Activated T-helper 9 cell treated with anti-CD3 and anti-CD28 coated beads, Interleukin-2, amount 50 U/mL, for 16 hours (primary cell): ENCODE results near the gene ACMSD.
A peak's percentile ranks its signal among the peaks of the same experiment; 100 is the strongest.
"Not testable (repeated sequence)": the region's sequence is repeated elsewhere in the genome, so short reads cannot be mapped to it uniquely, and the experiment has no call there.

Experiments
- DNase-seq: peaks from one replicate; pipeline ENCODE4 v3.0.0-alpha.2; 2020; ENCODE audit warnings: low read depth

ACMSD gene

GRCh38 chr2:134907441-134908116 lies 69.2 kb downstream of the ACMSD start:
- not testable (repeated sequence) for DNase-seq

DNA sequence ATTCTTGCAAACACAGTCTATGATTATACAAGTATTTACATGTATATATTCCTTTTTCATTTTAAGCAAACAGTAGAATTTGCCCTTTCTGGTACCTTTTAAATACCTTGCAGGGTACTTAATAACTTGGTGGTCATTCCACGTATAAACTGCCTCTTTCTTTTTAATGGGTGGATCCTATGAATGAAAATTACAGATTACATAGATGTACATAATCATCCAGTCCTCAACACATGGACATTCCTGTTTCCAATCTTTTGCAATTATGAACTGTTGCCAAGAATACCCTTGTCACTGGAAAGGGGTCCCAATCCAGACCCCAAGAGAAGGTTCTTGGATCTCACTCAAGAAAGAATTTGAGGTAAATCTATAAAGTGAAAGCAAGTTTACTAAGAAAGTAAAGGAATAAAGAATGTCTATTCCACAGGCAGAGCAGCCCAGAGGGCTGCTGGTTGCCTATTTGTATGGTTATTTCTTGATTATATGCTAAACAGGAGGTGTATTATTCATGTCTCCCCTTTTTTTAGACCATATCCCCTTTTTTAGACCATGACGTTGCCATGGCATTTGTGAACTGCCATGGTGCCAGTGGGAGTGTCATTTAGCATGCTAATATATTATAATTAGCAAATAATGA lies 72.5 kb downstream of the ACMSD start:
- no peak for DNase-seq

- no peak for DNase-seq
These were observed 73.0 kb downstream of the ACMSD start for GRCh38 chr2:134911400-134911785.

DNA sequence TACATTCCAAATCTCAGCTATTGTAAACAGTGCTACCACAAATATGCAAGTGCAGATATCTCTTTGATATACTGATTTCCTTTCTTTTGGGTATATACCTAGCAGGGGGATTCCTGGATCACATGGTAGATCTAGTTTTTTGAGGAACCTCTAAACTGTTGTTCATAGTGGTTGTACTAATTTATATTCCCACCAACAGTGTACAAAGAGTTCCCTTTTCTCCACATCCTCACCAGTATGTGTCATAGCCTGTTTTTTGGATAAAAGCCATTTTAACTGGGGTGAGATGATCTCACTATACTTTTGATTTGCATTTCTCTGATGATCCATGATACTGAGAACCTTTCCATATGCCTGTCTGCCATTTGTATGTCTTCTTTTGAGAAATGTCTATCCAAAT lies 73.9 kb downstream of the ACMSD start:
- DNase-seq: no peak

GRCh38 chr2:134917360-134917865 lies 79.0 kb downstream of the ACMSD start:
- DNase-seq: peak; percentile 0

DNA sequence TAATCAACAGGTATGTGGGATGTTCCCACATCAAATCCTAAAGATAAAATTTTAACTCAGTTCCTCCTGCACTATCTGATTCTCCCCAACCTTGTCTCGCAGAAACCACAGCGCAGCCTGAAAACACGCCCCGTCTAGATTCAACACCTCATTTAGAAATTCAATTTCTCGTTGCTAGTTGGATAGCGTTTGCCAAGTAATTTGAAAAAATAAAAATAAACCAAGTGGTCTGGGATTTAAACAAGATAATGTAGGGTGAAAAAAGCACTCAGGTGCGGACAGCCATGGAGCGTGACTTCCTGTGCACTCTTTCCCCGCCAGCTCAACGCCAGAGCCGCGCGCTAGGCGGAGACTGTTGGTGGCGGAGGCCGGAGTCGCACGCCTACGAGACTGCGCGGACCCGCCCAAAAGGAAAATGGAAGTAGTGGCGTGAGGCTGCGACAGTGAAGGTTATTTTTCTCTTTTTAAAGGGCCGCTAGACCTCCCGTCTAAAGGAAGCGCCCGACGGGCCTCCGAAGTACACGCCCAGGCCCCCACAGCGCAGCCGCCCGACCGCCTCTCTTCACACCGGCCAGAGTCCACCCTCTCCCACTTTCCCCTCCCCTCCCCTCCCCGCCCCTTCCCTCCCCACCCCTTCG lies 79.6 kb downstream of the ACMSD start:
- DNase-seq: peak; percentile 80

- DNase-seq: peak; percentile 100
These were observed 80.3 kb downstream of the ACMSD start, which contains the start of gene CCNT2 for GRCh38 chr2:134918526-134919340. Gene CCNT2, plus strand, starts transcription at chr2:134918822. Its CDS starts 33 bp downstream, at chr2:134918855.

DNA sequence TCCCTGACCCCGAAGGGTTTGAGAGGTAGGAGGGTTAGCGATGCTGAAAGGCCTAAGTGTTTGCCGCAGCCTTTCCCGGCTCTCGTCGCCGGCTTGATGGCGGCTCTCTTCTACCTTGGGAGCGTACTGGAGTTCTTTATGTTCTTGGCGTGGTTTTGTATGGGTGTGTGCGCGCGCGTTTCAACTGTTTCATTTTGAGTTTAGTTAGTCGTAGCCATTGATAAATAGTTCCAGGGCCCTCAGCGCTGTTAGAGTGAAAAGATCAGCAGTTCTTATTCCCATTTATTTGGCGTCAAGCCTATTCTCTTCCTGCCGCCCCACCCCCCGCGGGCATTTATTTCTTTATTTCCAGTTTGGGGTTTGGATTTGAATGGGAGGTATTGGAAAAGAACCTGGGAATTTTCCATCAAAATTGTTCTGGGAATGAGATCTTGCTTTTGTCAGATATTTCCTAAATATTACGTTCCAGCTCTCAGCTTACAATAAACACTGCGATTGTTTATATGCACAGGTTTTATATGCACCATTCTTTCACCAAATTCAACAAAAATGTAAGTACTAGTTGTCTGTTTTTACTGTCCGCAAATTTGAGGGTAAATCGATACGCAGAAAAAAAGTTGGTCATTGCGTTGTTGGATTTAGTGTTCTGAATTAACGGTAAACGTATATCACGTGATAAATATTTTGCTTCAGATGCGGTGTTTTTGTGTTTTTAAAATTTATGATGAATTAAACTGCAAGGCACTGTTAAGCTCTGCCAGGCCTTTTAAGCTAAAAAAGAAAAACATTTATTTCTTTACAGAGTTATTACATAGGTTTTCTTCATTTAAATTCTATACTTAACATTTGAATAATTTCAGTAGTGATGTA lies 81.2 kb downstream of the ACMSD start:
- peak; percentile 30 for DNase-seq

GRCh38 chr2:134924912-134925311 lies 86.5 kb downstream of the ACMSD start:
- DNase-seq: no peak

DNA sequence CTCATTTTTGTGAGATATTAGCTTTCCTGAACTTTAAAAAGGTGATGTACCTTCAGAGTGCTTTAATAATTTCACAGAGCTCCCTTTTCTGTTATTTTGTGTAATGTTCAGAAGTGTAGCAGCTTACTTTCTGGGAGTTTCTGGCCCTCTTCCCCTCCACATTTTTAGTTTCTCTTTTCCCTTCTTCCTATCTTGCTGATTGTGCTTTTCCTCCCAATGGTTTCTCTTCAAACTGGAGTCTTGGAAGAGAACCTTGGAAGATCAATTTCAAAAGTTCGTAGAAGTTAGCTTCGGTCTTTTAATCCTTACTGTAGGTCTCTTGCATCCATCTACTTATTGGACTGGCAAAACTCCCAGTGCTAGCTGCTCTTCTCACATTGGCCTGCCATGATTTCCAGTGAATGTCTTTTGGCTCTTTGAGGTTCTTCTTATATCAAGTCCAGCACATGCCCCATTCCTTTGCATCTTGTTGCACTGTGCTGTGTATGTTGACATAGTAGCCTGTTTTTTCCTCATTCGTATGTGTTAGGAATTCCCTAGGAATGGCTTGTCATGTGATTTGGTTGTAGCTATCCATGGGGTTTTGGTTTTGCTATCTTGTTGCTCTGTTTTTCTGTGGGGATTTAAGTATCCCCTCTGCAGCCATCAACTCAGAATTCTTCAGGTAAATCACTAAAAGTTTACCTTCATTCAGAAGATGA lies 88.0 kb downstream of the ACMSD start:
- DNase-seq: no peak

DNA sequence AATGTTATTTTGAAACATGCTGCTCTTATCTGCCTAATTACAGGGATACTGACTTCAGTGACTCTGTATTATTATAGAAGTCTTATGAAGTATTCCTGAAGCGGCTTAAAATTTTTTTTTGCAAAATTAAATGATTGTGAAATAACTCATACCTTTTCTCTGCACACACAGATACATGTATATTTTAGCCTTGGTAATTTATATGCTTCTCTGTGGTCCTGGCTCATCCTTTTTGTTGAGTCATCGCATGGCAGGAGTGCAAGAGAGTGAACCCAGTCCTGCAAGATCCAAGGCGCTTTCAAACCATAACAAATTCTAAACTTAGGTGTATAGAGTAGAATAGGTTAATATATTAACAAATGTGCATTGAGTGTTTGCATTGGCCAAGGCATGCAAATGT lies 88.8 kb downstream of the ACMSD start:
- no peak for DNase-seq

DNA sequence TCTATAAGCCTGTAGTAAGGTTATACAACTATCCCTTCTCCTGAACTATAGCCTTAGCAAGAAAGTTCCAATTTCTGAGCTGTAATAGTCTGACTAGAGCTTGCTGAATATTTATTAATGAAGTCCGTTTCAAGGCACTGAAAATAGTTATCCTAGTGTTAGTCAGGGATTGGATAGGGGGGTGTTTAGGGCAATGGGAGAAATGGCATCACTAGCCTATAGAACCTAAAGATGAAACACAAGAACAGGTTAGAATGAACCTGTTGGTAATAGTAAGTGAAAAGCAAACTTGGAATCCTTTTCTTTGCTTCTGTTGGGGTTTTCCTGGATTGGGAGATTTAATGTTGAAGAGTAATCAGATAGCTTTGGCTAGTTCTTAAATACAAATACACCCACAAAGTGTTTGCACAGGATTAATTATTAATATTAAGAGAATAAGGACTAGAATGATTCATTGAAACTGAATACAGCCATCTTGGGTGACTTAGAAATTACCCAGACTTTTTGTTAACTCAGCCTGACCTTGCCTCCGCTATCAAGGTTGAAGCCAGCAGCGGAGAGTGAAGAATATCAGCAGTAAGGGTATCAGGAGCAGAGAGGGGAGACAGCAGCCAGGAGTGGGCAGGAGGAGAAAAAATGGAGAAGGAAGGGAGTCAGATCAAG lies 94.6 kb downstream of the ACMSD start:
- no peak for DNase-seq

- no peak for DNase-seq
These were observed 95.3 kb downstream of the ACMSD start for GRCh38 chr2:134933732-134934131.

DNA sequence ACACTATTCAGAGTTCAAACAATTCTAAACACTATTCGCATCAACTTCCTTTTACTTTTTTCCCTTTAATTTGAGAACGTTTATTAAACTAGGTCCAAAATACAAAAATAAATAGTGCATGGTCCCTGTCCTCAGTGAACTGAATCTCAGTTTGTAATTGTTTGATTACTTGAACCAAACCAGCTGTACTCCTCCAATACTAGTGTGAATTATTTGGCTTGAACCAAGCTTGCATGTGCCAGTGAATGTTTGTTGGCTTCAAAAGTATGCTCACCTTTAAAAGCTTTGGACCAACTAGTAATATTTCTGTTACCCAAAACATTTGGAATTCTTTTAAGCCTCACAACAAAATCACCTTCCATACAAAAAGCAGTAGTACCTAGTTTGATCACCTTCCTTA lies 95.7 kb downstream of the ACMSD start:
- no peak for DNase-seq

DNA sequence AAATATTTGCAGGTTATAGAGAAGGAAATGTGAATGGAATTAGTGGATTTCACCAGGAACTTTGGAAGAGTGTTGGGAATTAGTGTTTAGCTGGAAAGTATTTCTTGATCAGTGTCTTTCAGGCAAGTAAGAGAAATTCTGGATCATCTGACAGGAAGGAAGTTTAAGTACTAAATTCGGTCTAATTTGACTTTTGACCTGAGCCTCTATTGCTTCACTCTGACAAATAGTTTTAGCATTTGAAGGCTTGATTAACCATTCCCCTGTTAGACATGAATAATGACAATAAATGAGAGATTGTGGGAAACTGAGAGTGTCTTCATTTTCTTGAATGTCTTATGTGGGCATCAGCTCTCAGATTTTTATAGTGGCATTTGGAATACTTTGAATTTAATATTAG lies 96.2 kb downstream of the ACMSD start:
- no peak for DNase-seq

DNA sequence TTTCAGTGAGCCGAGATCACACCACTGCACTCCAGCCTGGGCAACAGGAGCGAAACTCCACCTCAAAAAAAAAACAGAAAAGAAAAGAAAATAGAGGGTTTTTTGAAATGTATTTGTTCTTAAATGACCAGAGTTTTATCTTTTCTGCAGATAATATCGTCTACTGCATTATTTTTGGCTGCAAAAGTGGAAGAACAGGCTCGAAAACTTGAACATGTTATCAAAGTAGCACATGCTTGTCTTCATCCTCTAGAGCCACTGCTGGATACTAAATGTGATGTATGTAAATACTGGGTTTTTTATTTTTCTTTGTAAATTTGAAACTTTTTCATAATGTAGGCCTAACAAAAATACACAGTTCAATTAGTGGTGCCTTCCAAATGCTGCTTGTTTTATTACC lies 98.3 kb downstream of the ACMSD start:
- DNase-seq: no peak

DNA sequence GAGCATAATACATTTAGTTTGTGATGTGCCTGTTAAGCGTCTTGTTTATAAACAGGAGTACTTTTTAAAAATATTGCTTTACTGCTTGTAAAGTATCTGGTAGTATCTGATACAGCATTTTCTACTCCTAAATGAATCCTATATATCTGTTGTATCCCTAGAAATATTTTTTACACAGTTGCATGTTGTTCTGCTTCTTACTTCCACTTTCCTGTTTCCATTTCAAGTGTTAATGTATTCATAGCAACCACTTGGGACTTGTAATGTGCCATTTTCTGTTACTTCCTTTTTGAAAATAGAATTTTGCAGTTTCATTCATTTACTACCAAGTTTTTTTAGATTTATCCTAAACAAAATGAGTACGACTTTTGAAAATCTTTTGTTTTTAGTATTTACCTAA lies 105.1 kb downstream of the ACMSD start:
- no peak for DNase-seq

- no peak for DNase-seq
These were observed 106.6 kb downstream of the ACMSD start for GRCh38 chr2:134944975-134945374.

DNA sequence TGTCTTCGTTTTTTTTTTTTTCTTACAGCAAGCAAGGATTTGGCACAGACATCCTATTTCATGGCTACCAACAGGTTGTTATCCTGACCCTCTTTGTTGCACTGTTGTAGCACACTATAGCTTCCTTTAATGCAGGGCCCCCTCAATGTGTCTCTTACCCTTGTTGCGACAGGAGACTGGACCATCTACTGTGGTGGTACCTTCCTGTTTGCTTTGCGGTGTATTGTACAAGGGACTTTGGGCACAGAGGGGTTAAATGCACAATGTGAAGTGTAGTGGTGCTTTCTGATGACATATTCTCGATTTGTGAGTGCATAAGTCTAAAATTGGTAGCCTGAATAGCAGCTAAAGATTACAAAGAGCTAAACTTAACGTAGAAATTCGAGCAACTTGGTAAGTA lies 107.7 kb downstream of the ACMSD start:
- no peak for DNase-seq
